Calu3 (cell line): ENCODE results near the gene CAPN11. TPM values are rescaled to one million over a fixed set of nuclear protein-coding genes. Genes with fewer than 3 reads are reported as not detected.

Source experiments
- BruUV-seq: library from RNA; stranded (reverse); fragments of 400-500 nt; replicated peaks from 2 replicates; lab custom pipeline; 2021; lab: Mats Ljungman, UMichigan
- CTCF ChIA-PET: fragments of 300-600 bp; sonication (Branson Sonifier 250); formaldehyde crosslinking; loops from one replicate; lab custom pipeline; 2022; ENCODE audit warnings: antibody characterized with exemption; lab: Charles Lee
- DNase-seq: peaks from one replicate; pipeline ENCODE4 v3.0.0; 2022
- H3K27ac Mint-ChIP-seq: one replicate; pipeline ENCODE4 v1.8.0; 2022; ENCODE audit warnings: mixed read lengths; ENCODE audit not compliant: unreplicated experiment
- H3K27me3 Mint-ChIP-seq: one replicate; pipeline ENCODE4 v1.8.0; 2022; ENCODE audit warnings: mixed read lengths; ENCODE audit not compliant: unreplicated experiment
- H3K36me3 Mint-ChIP-seq: one replicate; pipeline ENCODE4 v1.8.0; 2022; ENCODE audit warnings: mild to moderate bottlenecking, moderate library complexity, mixed read lengths; ENCODE audit not compliant: insufficient read depth, unreplicated experiment
- H3K4me1 Mint-ChIP-seq: one replicate; pipeline ENCODE4 v1.8.0; 2022; ENCODE audit warnings: mild to moderate bottlenecking, low read depth, mixed read lengths; ENCODE audit not compliant: unreplicated experiment
- H3K4me3 Mint-ChIP-seq: one replicate; pipeline ENCODE4 v1.8.0; 2022; ENCODE audit warnings: mild to moderate bottlenecking, low read depth, moderate library complexity, mixed read lengths; ENCODE audit not compliant: unreplicated experiment
- H3K9me3 Mint-ChIP-seq: one replicate; pipeline ENCODE4 v1.8.0; 2022; ENCODE audit warnings: low read depth, mixed read lengths; ENCODE audit not compliant: unreplicated experiment
- intact Hi-C: fragments of 100-400 bp; cut with micrococcal nuclease; formaldehyde crosslinking; loops from one replicate; pipeline ENCODE4 v1.10.0; 2022; ENCODE audit not compliant: unreplicated experiment
- total RNA-seq: library from RNA; stranded (reverse); gene quantifications from 2 replicates; pipeline ENCODE4 v1.2.3, GENCODE V29; 2022
- TF ChIP-seq, protein P1 (sequence below): fragments of 200-600 bp; IDR thresholded peaks from one replicate; pipeline ENCODE4 v1.8.0; 2022; ENCODE audit warnings: antibody characterized with exemption; ENCODE audit not compliant: unreplicated experiment

CAPN11 gene
- total RNA-seq, 1 experiment from 2014 or later: not detected

DNA sequence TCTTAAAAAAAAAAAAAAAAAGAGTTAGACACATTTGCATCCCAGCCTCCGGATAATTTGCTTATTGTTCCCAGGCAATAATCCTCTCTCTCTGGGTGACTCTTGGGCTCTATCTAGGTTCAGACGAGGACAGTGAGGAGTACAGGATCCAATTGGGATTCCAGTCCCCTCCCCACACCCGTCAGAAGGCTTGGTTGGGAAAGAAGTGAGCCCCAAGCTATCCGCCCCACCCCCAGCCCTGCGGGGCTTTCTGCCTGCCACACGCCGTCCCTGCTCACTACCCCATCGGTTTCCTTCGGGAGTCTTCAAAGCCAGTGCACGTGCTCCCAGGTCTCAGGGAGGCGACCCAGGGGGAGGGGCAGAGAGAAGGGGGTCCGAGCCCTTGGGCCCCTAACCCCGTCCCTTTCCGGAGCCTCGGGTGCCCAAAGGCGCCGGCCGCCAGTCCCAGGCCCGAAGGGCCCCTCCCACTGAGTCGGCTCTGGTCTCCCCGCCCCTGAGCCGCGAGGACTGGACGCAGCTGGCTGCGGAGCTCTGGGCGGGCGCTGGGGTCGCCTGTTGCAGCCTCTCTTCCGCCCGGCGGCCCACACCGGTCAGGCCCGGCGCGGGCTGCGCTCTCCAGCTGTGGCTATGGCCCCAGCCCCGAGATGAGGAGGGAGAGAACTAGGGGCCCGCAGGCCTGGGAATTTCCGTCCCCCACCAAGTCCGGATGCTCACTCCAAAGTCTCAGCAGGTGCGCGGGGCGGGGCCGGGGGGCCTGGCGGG lies 60.6 kb downstream of the CAPN11 start:
- BruUV-seq: no TSS peak
- Mint-ChIP-seq H3K27ac (peak overlapping the region; percentile 68), H3K27me3 (no peaks in the 10 kb centered on the region), H3K4me1 (peaks cover 54% of the 10 kb centered on the region), H3K4me3 (peak overlapping the region; percentile 94), H3K9me3 (no peaks in the 10 kb centered on the region), H3K36me3 (peaks cover 38% of the 10 kb centered on the region)
- TF ChIP-seq, protein P1, sequence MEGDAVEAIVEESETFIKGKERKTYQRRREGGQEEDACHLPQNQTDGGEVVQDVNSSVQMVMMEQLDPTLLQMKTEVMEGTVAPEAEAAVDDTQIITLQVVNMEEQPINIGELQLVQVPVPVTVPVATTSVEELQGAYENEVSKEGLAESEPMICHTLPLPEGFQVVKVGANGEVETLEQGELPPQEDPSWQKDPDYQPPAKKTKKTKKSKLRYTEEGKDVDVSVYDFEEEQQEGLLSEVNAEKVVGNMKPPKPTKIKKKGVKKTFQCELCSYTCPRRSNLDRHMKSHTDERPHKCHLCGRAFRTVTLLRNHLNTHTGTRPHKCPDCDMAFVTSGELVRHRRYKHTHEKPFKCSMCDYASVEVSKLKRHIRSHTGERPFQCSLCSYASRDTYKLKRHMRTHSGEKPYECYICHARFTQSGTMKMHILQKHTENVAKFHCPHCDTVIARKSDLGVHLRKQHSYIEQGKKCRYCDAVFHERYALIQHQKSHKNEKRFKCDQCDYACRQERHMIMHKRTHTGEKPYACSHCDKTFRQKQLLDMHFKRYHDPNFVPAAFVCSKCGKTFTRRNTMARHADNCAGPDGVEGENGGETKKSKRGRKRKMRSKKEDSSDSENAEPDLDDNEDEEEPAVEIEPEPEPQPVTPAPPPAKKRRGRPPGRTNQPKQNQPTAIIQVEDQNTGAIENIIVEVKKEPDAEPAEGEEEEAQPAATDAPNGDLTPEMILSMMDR: no peak
- intact Hi-C loops: loop anchor here (5.0 kb wide), 1 partner anchor 47 kb away; no protein-coding TSS in a partner anchor
- CTCF ChIA-PET: interaction anchor here (0.6 to 1.6 kb wide), 6 partner anchors 19 to 1328 kb away, joined by 3 to 11 read pairs (median 6); partner anchors contain the start of genes HSP90AB1 and SLC35B2
- peak; percentile 89 for DNase-seq

GRCh38 chr6:44219815-44220784 lies 61.5 kb downstream of the CAPN11 start:
- BruUV-seq: no TSS peak
- DNase-seq: no peak
- H3K4me1 Mint-ChIP-seq: peaks cover 63% of the 10 kb centered on the region
- no peaks in the 10 kb centered on the region for H3K27me3 Mint-ChIP-seq
- intact Hi-C loops: loop anchor here (5.0 kb wide), 1 partner anchor 48 kb away; no protein-coding TSS in a partner anchor
- TF ChIP-seq, protein P1: no peak
- peak overlapping the region; percentile 94 for H3K4me3 Mint-ChIP-seq
- H3K36me3 Mint-ChIP-seq: peaks cover 38% of the 10 kb centered on the region
- H3K27ac Mint-ChIP-seq: peak overlapping the region; percentile 68
- H3K9me3 Mint-ChIP-seq: no peaks in the 10 kb centered on the region
- CTCF ChIA-PET: interaction anchor here (0.6 to 1.6 kb wide), 8 partner anchors 19 to 1329 kb away, joined by 3 to 11 read pairs (median 4); partner anchors contain the start of genes HSP90AB1 and SLC35B2

- CTCF ChIA-PET: interaction anchor here (0.6 to 1.2 kb wide), 3 partner anchors 26 to 33 kb away, joined by 3 to 6 read pairs (median 4); partner anchors contain the start of gene HSP90AB1
- Mint-ChIP-seq H3K4me3 (peak overlapping the region; percentile 5), H3K27ac (peak overlapping the region; percentile 5), H3K4me1 (peaks cover 66% of the 10 kb centered on the region), H3K9me3 (no peaks in the 10 kb centered on the region), H3K36me3 (peaks cover 38% of the 10 kb centered on the region), H3K27me3 (no peaks in the 10 kb centered on the region)
- intact Hi-C loops: loop anchor here (1.0 kb wide), 1 partner anchor 16 kb away; no protein-coding TSS in a partner anchor
- DNase-seq: no peak
- TF ChIP-seq, protein P1: no peak
- no TSS peak for BruUV-seq
Measured at GRCh38 chr6:44220913-44221290, 62.3 kb downstream of the CAPN11 start.
